Dedifferentiated amniotic fluid mesenchymal stem cell (primary cell): ENCODE measurements around the gene APMAP.
"Not testable (repeated sequence)": the region's sequence is repeated elsewhere in the genome, so short reads cannot be mapped to it uniquely, and the experiment has no call there.

Experiments used
- DNase-seq: peaks from one replicate; pipeline ENCODE4 v3.0.0-alpha.2; 2016; ENCODE audit errors: extremely low spot score

Gene APMAP

DNA sequence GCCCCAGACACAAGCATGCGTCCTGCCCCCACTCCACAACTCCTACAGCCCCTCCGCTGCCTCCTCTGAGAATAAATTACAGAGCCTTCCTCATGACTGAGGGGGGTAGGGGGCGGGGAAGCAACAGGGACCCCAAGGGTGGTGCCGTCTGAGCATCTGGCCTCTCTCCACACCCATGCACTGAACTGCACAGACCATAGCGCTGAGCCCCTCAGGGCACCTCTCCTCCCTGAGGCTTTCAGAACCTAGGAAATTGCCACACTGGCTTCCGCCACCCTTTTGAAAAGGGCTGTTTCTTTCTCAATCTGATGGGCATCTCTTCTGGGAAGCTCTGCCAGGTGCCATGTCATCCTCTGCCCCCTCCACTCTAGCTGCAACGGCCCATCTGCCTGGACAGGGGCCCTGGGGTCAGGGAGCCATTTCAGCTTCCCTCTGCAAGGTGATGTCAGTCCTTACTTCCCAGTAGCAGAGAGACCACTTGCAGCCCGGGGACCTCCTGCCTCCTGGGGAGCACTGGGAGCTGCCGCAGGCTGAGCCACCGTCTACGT lies 40.9 kb downstream of the APMAP start:
- DNase-seq, result no peak

DNA sequence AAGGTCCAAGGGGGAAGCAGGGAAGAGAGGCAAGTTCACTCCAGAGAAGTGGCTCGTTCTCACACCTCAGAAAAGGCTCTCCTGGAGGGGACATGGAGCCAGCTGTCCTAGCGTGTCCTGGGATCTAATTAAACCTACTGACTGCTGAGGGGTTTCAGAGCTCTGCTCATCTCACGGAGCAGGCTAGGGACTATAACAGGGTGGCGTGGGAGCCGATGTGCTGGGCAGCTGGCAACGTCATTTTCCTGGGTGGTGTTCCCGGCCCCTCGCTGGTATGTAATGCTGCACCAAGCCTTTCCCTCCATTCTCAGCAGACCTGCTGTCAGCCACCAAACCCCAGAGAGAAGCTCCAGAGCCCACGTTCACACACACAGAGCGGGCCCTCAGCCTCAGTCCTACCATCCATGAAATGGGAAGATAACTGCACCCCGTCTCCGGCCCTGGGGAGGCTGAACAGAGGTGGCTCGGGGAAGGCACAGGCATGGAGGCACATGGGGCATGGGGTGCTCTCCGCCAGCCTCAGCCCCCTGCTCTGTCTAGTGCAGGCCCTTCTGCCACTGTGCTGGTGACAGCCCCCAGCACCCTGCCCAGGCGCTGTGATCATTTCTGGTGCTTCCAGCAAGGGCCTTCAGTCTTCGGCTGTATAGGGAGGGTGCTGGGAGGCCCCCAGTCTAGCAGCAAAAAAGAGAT lies 41.6 kb downstream of the APMAP start:
- DNase-seq, result no peak

- no peak for DNase-seq
Measured at GRCh38 chr20:24950128-24950835, 42.3 kb downstream of the APMAP start.

DNA sequence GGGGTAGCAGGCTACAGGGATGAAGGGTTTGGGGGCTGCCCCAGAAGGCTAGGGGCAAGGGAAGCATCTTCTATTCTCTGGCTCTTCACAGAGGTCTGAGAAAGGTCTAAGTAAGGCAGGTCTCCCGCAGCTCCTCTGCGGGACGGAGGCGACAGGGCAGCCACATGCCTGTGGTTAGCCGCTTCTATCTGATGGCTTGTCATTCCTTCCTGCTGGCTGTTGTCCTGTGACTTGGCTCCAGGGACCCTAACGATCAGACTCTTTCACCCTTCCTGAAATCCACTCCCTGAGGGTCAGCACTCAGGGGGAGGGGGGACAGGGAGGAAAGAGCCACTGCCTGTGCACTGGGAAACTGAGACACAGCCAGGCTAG lies 42.8 kb downstream of the APMAP start:
- DNase-seq, result no peak

- DNase-seq, result no peak
Measured at GRCh38 chr20:24948939-24949679, 43.4 kb downstream of the APMAP start, which contains the start of gene CST7. Gene CST7 (plus strand): TSS chr20:24949269. CDS start chr20:24949506, 237 bp downstream.

- DNase-seq, result not testable (repeated sequence)
Measured at GRCh38 chr20:24948396-24948938, 44.1 kb downstream of the APMAP start.

- DNase-seq, result not testable (repeated sequence)
Measured at GRCh38 chr20:24946376-24946775, 46.2 kb downstream of the APMAP start.

DNA sequence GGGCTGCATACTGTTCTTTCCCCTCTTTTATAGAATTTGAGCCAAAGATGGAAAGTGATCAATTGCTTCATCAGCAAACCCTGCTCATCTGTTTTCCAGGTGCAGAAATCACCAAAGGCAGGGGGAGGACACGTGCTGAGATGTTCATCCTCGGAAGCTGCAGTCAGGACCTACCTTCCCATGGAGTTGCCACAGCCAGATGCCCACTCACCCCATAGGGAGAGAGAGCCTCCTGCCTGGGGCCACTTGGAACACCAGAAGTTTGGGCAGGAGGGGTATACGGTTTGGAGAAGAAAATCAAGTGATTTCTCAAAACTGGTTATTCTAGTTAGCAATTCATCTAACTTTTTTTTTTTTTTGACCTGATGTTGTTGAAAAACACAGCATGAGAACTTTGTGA lies 48.8 kb downstream of the APMAP start:
- no peak for DNase-seq

DNA sequence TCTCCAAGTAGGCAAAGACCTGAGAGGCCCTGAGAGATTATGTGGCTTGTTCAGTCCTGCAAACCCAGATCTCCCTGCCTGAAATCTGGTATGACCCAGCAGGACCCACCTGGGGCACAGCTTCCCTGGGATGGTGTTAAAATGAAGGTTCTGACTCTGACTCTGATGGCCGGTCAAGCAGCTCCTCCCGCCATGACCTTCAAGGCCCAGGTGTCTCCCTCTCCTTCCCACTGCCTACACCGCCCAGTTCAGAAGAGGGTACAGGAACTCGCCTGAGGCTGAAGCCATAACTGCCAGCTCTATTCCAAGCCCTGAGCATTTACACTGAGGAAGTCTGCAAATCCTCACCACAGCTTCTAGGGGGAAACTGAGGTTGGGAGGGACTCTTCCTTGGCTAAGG lies 49.4 kb downstream of the APMAP start:
- no peak for DNase-seq

DNA sequence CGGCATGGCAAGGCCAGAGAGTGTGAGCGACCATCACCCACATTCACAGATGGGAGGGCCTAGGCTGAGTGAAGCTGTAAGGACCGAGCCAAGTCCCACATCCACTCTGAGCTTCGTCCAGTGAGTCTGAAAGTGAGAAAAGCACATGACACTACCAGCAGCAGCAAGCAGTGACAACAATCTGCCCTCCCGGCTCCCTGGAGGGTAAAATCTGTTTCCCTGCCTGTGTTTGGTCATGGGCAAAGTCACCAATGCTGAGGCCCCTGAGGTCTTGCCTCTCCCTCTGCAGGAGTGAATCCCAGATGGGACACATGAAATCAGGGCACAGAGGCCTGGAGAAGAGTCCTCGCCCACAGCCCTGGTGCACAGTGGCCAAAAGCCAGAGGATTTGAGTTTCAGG lies 49.9 kb downstream of the APMAP start:
- DNase-seq, result no peak

DNA sequence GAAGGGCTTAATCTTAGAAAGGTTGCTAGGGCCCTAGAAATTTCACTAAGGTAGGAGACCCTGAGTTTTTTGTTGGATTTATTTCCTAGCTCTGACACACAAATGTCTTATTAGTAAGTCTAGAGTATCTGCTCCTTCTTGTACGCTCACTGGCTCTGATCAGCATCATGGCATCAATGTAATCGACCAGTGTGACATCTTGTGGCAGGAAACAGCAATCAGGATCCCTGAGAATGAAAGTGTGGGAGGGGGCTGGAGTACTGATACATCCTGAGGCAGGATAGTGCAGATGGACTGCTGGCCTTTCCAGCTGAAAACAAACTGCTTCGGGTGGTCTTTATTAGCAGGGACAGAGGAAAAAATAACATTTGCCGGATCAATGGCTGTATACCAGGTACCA lies 53.5 kb downstream of the APMAP start:
- DNase-seq, result no peak

DNA sequence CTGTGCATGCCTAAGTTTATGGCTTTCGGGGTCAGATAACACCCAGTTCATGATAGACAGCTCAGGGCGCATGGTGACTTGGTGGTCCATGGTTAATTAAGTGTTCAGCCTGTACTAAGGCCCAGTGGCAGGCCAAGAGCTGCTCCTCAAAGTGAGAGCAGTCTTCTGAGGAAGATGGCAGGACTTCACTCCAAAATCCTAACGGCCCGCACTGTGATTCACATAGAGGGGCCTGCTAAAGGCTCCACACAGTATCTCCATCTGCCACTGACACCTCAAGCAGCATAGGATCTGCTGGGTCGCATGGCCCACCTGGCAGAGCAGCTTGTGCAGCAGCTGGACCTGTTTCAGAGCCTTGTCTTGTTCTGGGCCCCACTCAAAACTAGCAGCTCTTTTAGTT lies 54.1 kb downstream of the APMAP start:
- DNase-seq, result peak; percentile 3

- DNase-seq, result no peak
Measured at GRCh38 chr20:24937579-24937978, 55.0 kb downstream of the APMAP start.

DNA sequence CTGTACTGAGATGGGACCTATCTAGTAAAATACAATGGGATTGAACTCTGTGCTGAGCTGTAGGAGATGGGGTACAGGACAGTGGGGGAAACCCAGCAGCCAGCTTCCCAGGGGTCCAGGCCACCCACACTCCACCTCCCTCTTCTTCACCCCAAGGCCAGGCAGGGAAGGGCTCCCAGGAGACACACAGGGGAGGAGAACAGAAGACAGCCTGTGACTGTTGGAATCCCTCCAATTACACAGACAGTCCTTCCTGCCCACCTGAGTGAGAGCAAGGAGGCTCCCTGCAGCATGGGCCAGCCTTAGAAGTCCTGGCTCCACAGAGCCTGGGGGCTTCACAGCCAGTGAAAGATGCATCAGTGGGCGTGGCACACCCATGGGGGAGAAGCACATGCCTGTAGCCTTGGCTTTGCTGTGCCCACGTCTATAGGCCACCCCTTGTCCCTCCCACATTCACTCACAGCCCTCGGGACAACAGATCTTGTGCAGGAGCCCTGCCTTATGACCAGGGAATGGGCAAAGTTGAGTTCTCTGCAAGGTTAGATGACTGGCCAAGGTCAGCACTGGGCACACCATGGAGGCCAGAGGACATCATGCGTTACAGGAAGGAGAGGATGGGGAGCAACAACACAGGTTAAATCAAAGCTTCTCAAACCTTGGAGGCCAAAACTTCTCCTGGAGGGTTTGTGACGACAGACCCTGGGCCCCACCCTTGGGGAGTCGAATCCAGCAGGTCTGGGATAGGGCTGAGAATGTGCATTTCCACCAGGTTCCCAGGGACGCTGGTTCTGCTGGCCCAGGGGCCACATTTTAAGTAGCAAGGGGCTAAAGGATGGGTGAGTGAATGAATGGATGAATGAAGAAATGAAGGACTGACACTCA lies 55.8 kb downstream of the APMAP start:
- no peak for DNase-seq

GRCh38 chr20:24935766-24936525 lies 56.6 kb downstream of the APMAP start:
- DNase-seq, result peak; percentile 13

DNA sequence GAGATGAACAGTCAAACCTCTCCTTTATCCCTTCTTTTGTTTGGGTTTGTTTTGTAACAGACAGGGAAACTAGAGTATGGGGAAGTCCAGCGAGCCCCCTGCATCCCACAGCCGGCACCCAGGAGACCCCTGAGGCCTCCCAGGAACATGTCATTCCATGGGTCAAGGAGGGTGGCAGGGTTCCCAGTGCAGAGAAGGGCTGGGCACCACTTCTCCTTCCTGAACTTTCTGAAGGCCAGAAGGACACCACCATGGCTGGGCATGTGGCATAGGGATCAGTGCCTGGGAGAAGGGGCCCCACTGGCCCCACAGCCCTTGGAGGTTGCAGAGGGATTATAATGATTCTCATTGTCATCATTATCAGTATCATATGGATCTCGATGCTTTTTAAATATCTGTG lies 57.4 kb downstream of the APMAP start:
- no peak for DNase-seq

DNA sequence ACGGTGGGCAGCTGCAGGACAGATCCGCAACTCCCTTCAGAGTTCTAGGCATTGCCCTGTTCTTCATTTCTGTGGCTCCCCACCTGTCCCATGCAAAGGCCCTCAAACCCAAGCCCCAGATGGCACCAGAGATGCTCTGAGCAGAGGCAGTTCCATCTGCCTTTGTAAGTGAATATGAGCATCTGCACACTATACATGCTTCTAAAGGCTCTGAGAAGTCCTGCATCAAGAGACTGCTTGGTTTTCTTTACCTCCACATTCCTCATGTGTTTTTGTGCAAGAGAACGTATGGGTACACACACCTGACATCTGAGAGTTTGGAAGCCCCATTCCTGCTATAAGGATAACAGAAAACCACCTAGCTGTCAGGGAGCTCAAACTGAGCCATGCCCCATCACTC lies 57.8 kb downstream of the APMAP start:
- peak; percentile 7 for DNase-seq

- peak; percentile 6 for DNase-seq
Measured at GRCh38 chr20:24934101-24934661, 58.4 kb downstream of the APMAP start.

GRCh38 chr20:24933266-24933908 lies 59.2 kb downstream of the APMAP start:
- peak; percentile 5 for DNase-seq

DNA sequence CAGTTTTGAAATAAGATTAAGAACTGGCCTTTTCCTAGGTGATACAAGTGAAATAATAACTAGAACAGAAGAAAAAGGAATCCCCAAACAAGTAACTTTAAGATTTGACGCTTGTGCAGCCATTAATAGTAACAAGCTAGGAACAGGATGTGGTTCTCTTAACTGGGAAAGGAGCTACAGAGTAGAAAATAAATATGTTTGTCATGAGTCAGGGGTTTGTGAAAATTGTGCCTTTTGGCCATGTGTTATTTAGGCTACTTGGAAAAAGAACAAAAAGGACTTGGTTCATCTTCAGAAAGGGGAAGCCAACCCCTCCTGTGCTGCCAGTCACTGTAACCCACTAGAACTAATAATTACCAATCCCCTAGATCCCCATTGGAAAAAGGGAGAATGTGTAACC lies 60.7 kb downstream of the APMAP start:
- DNase-seq, result not testable (repeated sequence)
